Endometrial microvascular endothelial cells (primary cell): Measurements from ENCODE around the gene PRF1. TPM values are rescaled to one million over a fixed set of nuclear protein-coding genes. Genes with fewer than 3 reads are reported as not detected.
"Not testable (repeated sequence)": the region's sequence is repeated elsewhere in the genome, so short reads cannot be mapped to it uniquely, and the experiment has no call there.

Experiments
- in situ Hi-C: cut with HindIII; loops from 2 replicates; pipeline ENCODE4 v1.10.0; 2017; ENCODE audit warnings: low sequenced_read_pairs, low pct_unique_long_range_greater_than_20kb; ENCODE audit errors: inconsistent ontology term
- total RNA-seq: library from RNA; depleted of rRNA; stranded (reverse); fragments of >200 nt; gene quantifications from one replicate; pipeline ENCODE4 v1.2.3, GENCODE V29; 2015; ENCODE audit errors: inconsistent ontology term

PRF1 gene
- total RNA-seq, 1 donor from 2014 or later = not detected

GRCh38 chr10:70584366-70584765 lies 18.2 kb downstream of the PRF1 start:
- in situ Hi-C loops = no loop called here

- in situ Hi-C loops = no loop called here
These were observed 18.9 kb downstream of the PRF1 start for GRCh38 chr10:70583669-70584037.

DNA sequence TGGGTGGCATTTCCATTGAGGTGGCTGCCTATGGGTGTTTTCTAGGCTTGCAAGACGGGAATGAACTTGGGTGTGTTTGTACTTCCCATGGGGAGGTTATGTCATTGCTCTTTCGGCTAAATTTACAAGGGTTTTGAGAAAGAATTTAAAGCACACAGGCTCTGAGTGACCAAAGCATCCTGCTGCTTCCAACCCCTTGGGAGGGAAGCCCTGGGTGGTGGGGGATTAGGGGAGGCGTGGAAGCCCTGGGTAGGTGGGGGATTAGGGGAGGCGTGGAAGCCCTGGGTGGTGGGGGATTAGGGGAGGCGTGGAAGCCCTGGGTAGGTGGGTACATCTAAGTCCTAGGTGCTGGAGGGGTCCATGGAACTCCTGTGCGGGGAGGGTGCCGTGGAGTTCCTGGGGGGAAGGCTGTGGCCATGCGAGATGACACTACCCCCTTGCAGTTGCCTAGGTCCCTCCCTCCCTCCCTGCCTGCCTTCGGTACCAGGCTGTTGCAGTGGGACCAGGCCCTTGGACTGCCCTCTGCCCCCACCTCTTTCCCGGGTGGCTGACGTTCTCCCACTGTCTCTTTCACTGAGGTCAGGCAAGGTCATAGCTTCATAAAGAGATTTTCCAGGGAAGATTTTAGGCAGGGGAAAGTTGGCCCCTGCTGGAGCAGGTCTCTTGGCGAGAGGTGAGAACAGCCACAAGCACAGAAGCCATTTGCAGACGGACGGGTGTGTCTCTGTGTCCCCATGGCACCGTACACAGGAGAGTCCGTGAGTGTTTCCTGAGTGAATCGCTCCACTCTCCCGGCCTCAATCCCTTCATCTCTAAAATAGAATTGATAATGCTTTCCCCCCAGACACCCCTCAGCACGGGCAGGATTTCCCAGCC lies 19.5 kb downstream of the PRF1 start:
- in situ Hi-C loops = no loop called here

DNA sequence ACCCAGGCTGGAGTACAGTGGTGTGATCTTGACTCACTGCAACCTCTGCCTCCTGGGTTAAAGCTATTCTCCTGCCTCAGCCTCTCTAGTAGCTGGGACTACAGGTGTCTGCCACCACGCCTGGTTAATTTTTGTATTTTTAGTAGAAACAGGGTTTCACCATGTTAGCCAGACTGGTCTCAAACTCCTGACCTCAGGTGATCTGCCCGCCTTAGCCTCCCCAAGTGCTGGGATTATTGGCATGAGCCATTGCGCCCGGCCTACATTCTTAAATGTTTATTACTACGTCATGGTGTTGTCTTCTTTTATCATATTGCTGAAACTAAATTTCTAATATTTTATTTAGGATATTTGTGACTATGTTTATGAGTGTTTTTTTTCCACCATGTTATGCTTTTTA lies 21.4 kb downstream of the PRF1 start:
- in situ Hi-C loops = not testable (repeated sequence)

DNA sequence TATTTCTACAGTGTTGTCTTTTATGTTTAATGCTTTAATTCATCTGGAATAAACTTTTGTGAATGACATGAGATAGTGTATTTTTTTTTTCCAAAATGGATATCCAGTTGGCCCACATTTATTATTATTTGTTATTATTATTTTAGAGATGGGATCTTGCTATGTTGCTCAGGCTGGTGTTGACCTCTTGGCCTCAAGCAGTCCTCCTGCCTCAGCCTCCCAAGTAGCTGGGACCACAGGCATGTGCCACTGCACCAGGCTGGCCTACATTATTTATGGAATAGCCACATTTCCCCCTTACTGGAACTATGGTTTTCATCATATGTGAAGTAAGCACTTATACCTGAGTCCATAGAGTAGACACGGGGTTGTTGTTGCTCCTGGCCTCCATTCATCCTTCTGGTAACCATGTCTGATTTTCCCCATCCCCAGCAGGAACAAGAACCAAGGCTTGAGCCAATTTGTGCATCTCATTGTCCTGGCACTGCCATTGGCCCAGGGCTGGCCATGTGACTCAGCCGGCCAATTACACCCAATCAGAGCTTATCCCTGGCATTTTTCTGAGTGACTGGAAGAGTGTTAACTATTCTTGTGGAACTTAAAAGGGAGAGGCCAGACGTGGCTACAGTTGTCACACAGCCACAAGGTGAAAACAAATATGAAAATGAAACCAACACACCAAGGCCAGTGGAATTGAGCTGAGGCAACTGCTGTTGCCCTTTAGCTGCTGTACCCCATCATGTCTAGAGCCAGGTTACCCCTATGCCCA lies 23.1 kb downstream of the PRF1 start:
- in situ Hi-C loops = no loop called here

GRCh38 chr10:70578371-70578947 lies 24.1 kb downstream of the PRF1 start:
- in situ Hi-C loops = no loop called here

- in situ Hi-C loops = no loop called here
These were observed 25.6 kb downstream of the PRF1 start for GRCh38 chr10:70576803-70577517.

- in situ Hi-C loops = no loop called here
These were observed 26.4 kb downstream of the PRF1 start for GRCh38 chr10:70575874-70576802.

- in situ Hi-C loops = no loop called here
These were observed 27.1 kb downstream of the PRF1 start for GRCh38 chr10:70575486-70575873.

GRCh38 chr10:70573599-70574506 lies 28.7 kb downstream of the PRF1 start:
- in situ Hi-C loops = no loop called here

- in situ Hi-C loops = no loop called here
These were observed 30.7 kb downstream of the PRF1 start for GRCh38 chr10:70571636-70572439.

DNA sequence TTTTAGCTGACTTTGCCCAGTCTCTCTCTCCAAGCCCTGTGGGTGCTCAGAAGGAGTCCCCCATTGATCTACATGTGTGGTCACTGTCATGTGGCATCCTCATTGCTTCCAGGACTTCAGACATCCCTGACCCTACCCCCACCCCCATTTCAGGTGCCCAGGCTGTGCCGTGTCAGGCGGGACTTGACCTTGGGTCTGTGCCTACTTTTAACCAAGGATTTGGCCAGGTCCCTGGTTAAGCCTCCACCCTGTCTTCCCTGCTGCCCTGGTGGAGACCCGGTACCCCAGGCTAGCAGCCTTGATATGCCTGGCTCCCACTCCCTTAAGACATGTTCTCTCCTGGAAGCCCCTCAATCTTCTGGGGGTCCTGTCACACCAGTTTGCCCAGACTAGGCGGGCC lies 31.3 kb downstream of the PRF1 start:
- in situ Hi-C loops = no loop called here

DNA sequence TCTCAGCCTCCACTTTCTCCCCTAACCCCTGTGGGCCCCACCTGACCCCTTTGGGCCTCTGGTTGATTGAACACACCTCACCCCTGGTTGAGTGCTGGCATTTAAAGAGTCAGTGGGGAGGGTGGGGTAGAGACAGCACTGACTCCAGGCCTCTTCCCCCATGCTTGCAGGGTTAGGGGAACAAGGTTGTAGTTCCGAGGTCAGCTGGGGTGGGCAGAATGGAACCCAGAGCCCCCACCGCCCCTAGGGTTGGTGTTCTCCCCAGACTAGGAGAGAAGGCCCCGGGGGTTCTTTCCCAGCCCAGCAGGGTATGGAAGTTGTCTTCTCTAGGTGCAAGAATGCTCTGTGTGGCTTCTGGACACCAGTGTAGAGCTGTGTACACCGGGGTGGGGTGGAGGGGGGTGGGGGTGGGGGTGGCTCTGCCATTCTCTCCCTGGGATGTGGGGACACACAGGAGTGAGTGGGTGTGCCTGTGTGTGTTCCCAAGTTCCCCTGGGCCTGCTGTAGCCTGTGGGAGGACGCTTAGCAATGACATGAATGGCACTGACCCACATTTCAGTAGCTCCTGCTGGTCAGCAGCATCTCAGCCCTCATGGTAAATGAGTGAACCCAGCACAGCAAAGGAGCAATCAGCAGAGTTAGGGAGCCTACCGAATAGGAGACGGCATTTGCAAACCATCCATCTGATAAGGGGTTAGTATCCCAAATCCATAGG lies 33.6 kb downstream of the PRF1 start:
- in situ Hi-C loops = no loop called here

GRCh38 chr10:70568113-70568512 lies 34.4 kb downstream of the PRF1 start:
- in situ Hi-C loops = no loop called here

- in situ Hi-C loops = no loop called here
These were observed 34.9 kb downstream of the PRF1 start for GRCh38 chr10:70567603-70568002.
